Measurements from ENCODE around the gene C20orf202.

The C20orf202 gene

GRCh38 chr20:1183153-1183552, 20.1 kb upstream of the C20orf202 start:
- no peak overlapping the region for H3K4me3 ChIP-seq (ENCODE audit: low read length)
- peaks cover 5% of the 10 kb centered on the region for H3K4me1 ChIP-seq (ENCODE audit: control insufficient read depth, insufficient read depth, low read length)
- peaks cover 11% of the 10 kb centered on the region for H3K27me3 ChIP-seq (ENCODE audit: control insufficient read depth, insufficient read depth, low read length)
- H3K9me3 ChIP-seq (ENCODE audit: control insufficient read depth, insufficient read depth, low read length) = no peaks in the 10 kb centered on the region
- no peak overlapping the region for H3K27ac ChIP-seq (ENCODE audit: low read length)
- no CpG with 5 or more reads among the region's 6 CpGs for WGBS (ENCODE audit: insufficient coverage, insufficient read length)
- DNase-seq (ENCODE audit: low read depth, low spot score) = no peak
- no peaks in the 10 kb centered on the region for H3K36me3 ChIP-seq (ENCODE audit: control insufficient read depth, insufficient read depth, low read length)

- WGBS (ENCODE audit: insufficient coverage, insufficient read length) = no CpG with 5 or more reads among the region's 13 CpGs
- Histone ChIP-seq H3K4me1 (ENCODE audit: control insufficient read depth, insufficient read depth, low read length) (peaks cover 5% of the 10 kb centered on the region), H3K36me3 (ENCODE audit: control insufficient read depth, insufficient read depth, low read length) (no peaks in the 10 kb centered on the region), H3K4me3 (ENCODE audit: low read length) (peak overlapping the region; percentile 65; the same call in 1 of the 2 replicates), H3K9me3 (ENCODE audit: control insufficient read depth, insufficient read depth, low read length) (no peaks in the 10 kb centered on the region), H3K27me3 (ENCODE audit: control insufficient read depth, insufficient read depth, low read length) (peaks cover 11% of the 10 kb centered on the region), H3K27ac (ENCODE audit: low read length) (no peak overlapping the region)
- no peak for DNase-seq (ENCODE audit: low read depth, low spot score)
Measured at GRCh38 chr20:1184260-1184637, 19.0 kb upstream of the C20orf202 start.

- DNase-seq (ENCODE audit: low read depth, low spot score) = no peak
- H3K27ac ChIP-seq (ENCODE audit: low read length) = no peak within 1 kb of the TSS
- H3K9me3 ChIP-seq (ENCODE audit: control insufficient read depth, insufficient read depth, low read length) = no peaks in the 10 kb centered on the region
- H3K27me3 ChIP-seq (ENCODE audit: control insufficient read depth, insufficient read depth, low read length) = peaks cover 11% of the 10 kb centered on the region
- WGBS (ENCODE audit: insufficient coverage, insufficient read length) = no CpG with 5 or more reads among the region's 76 CpGs
- no peaks in the 10 kb centered on the region for H3K36me3 ChIP-seq (ENCODE audit: control insufficient read depth, insufficient read depth, low read length)
- H3K4me3 ChIP-seq (ENCODE audit: low read length) = peak within 1 kb of the TSS; percentile 65
- H3K4me1 ChIP-seq (ENCODE audit: control insufficient read depth, insufficient read depth, low read length) = peaks cover 5% of the 10 kb centered on the region
Measured at GRCh38 chr20:1184638-1185315, 18.5 kb upstream of the C20orf202 start, which contains the start of gene TMEM74B. Gene TMEM74B (minus strand): TSS chr20:1184981. CDS start chr20:1183801, 1,180 bp downstream.

GRCh38 chr20:1185316-1185741, 17.9 kb upstream of the C20orf202 start:
- Histone ChIP-seq H3K36me3 (ENCODE audit: control insufficient read depth, insufficient read depth, low read length) (no peaks in the 10 kb centered on the region), H3K4me3 (ENCODE audit: low read length) (peak overlapping the region; percentile 65)

GRCh38 chr20:1185790-1186334, 17.4 kb upstream of the C20orf202 start:
- WGBS (ENCODE audit: insufficient coverage, insufficient read length) = no CpG with 5 or more reads among the region's 20 CpGs
- Histone ChIP-seq H3K27ac (ENCODE audit: low read length) (no peak overlapping the region), H3K36me3 (ENCODE audit: control insufficient read depth, insufficient read depth, low read length) (no peaks in the 10 kb centered on the region), H3K4me3 (ENCODE audit: low read length) (peak overlapping the region; percentile 65; the same call in 1 of the 2 replicates), H3K27me3 (ENCODE audit: control insufficient read depth, insufficient read depth, low read length) (peaks cover 13% of the 10 kb centered on the region), H3K4me1 (ENCODE audit: control insufficient read depth, insufficient read depth, low read length) (peaks cover 5% of the 10 kb centered on the region), H3K9me3 (ENCODE audit: control insufficient read depth, insufficient read depth, low read length) (no peaks in the 10 kb centered on the region)
- DNase-seq (ENCODE audit: low read depth, low spot score) = no peak

More at GRCh38 chr20:1185316-1185741, 17.9 kb upstream of the C20orf202 start:
- no peak for DNase-seq (ENCODE audit: low read depth, low spot score)
- WGBS (ENCODE audit: insufficient coverage, insufficient read length) = no CpG with 5 or more reads among the region's 54 CpGs
- peaks cover 11% of the 10 kb centered on the region for H3K27me3 ChIP-seq (ENCODE audit: control insufficient read depth, insufficient read depth, low read length)
- no peak overlapping the region for H3K27ac ChIP-seq (ENCODE audit: low read length)
- no peaks in the 10 kb centered on the region for H3K9me3 ChIP-seq (ENCODE audit: control insufficient read depth, insufficient read depth, low read length)
- peaks cover 5% of the 10 kb centered on the region for H3K4me1 ChIP-seq (ENCODE audit: control insufficient read depth, insufficient read depth, low read length)

- H3K9me3 ChIP-seq (ENCODE audit: control insufficient read depth, insufficient read depth, low read length) = no peaks in the 10 kb centered on the region
- peaks cover 13% of the 10 kb centered on the region for H3K27me3 ChIP-seq (ENCODE audit: control insufficient read depth, insufficient read depth, low read length)
- no peak for DNase-seq (ENCODE audit: low read depth, low spot score)
- H3K4me3 ChIP-seq (ENCODE audit: low read length) = no peak overlapping the region
- WGBS (ENCODE audit: insufficient coverage, insufficient read length) = no CpG with 5 or more reads among the region's 13 CpGs
- no peak overlapping the region for H3K27ac ChIP-seq (ENCODE audit: low read length)
- no peaks in the 10 kb centered on the region for H3K36me3 ChIP-seq (ENCODE audit: control insufficient read depth, insufficient read depth, low read length)
- peaks cover 5% of the 10 kb centered on the region for H3K4me1 ChIP-seq (ENCODE audit: control insufficient read depth, insufficient read depth, low read length)
Measured at GRCh38 chr20:1186367-1186991, 16.8 kb upstream of the C20orf202 start.

GRCh38 chr20:1187605-1188171, 15.6 kb upstream of the C20orf202 start:
- peaks cover 13% of the 10 kb centered on the region for H3K27me3 ChIP-seq (ENCODE audit: control insufficient read depth, insufficient read depth, low read length)
- DNase-seq (ENCODE audit: low read depth, low spot score) = no peak
- WGBS (ENCODE audit: insufficient coverage, insufficient read length) = no CpG with 5 or more reads among the region's 4 CpGs
- no peaks in the 10 kb centered on the region for H3K9me3 ChIP-seq (ENCODE audit: control insufficient read depth, insufficient read depth, low read length)
- peaks cover 5% of the 10 kb centered on the region for H3K4me1 ChIP-seq (ENCODE audit: control insufficient read depth, insufficient read depth, low read length)
- no peak overlapping the region for H3K4me3 ChIP-seq (ENCODE audit: low read length)
- H3K27ac ChIP-seq (ENCODE audit: low read length) = no peak overlapping the region
- no peaks in the 10 kb centered on the region for H3K36me3 ChIP-seq (ENCODE audit: control insufficient read depth, insufficient read depth, low read length)

GRCh38 chr20:1188347-1188746, 14.9 kb upstream of the C20orf202 start:
- peaks cover 5% of the 10 kb centered on the region for H3K4me1 ChIP-seq (ENCODE audit: control insufficient read depth, insufficient read depth, low read length)
- no peak for DNase-seq (ENCODE audit: low read depth, low spot score)
- 100% methylated on average over 1 of the region's 1 CpG for WGBS (ENCODE audit: insufficient coverage, insufficient read length)
- H3K4me3 ChIP-seq (ENCODE audit: low read length) = no peak overlapping the region
- H3K27ac ChIP-seq (ENCODE audit: low read length) = no peak overlapping the region
- H3K36me3 ChIP-seq (ENCODE audit: control insufficient read depth, insufficient read depth, low read length) = no peaks in the 10 kb centered on the region
- no peaks in the 10 kb centered on the region for H3K9me3 ChIP-seq (ENCODE audit: control insufficient read depth, insufficient read depth, low read length)
- peaks cover 13% of the 10 kb centered on the region for H3K27me3 ChIP-seq (ENCODE audit: control insufficient read depth, insufficient read depth, low read length)

GRCh38 chr20:1189827-1190226, 13.4 kb upstream of the C20orf202 start:
- Histone ChIP-seq H3K4me3 (ENCODE audit: low read length) (no peak overlapping the region), H3K27me3 (ENCODE audit: control insufficient read depth, insufficient read depth, low read length) (peaks cover 1% of the 10 kb centered on the region; the same call in 1 of the 2 replicates), H3K4me1 (ENCODE audit: control insufficient read depth, insufficient read depth, low read length) (peaks cover 5% of the 10 kb centered on the region), H3K9me3 (ENCODE audit: control insufficient read depth, insufficient read depth, low read length) (no peaks in the 10 kb centered on the region), H3K27ac (ENCODE audit: low read length) (no peak overlapping the region), H3K36me3 (ENCODE audit: control insufficient read depth, insufficient read depth, low read length) (no peaks in the 10 kb centered on the region)
- no peak for DNase-seq (ENCODE audit: low read depth, low spot score)
- WGBS (ENCODE audit: insufficient coverage, insufficient read length) = 100% methylated on average over 1 of the region's 1 CpG

GRCh38 chr20:1190847-1191246, 12.4 kb upstream of the C20orf202 start:
- Histone ChIP-seq H3K4me3 (ENCODE audit: low read length) (no peak overlapping the region), H3K9me3 (ENCODE audit: control insufficient read depth, insufficient read depth, low read length) (no peaks in the 10 kb centered on the region), H3K36me3 (ENCODE audit: control insufficient read depth, insufficient read depth, low read length) (no peaks in the 10 kb centered on the region), H3K27ac (ENCODE audit: low read length) (no peak overlapping the region), H3K27me3 (ENCODE audit: control insufficient read depth, insufficient read depth, low read length) (peaks cover 1% of the 10 kb centered on the region; the same call in 1 of the 2 replicates), H3K4me1 (ENCODE audit: control insufficient read depth, insufficient read depth, low read length) (peaks cover 5% of the 10 kb centered on the region)
- no CpG with 5 or more reads among the region's 3 CpGs for WGBS (ENCODE audit: insufficient coverage, insufficient read length)
- no peak for DNase-seq (ENCODE audit: low read depth, low spot score)

Data from iPS DF 6.9 (cell line).